Right lung (tissue), 5 donors: ENCODE data around the gene TOP2A. TPM values are rescaled to one million over a fixed set of nuclear protein-coding genes. Genes with fewer than 3 reads are reported as not detected.
"Not testable (repeated sequence)": the region's sequence is repeated elsewhere in the genome, so short reads cannot be mapped to it uniquely, and the experiment has no call there.

Source experiments
- DNase-seq, 2 donors: peaks; one replicate each; pipeline ENCODE4 v3.0.0-alpha.2; 2013
- polyA plus RNA-seq, 5 donors: library from polyadenylated mRNA; unstranded; fragments of 120-200 nt; gene quantifications; one replicate each; pipeline versions ENCODE4 v1.2.1 to v1.2.3, GENCODE V29; 2013; ENCODE audit warnings: inconsistent platforms in 1 of 5, low replicate concordance in 1 of 5; ENCODE audit not compliant: insufficient read length in 5 of 5, insufficient read depth in 1 of 5

The TOP2A gene
- polyA plus RNA-seq, 5 donors = 106 to 344 (median 189) TPM

DNA sequence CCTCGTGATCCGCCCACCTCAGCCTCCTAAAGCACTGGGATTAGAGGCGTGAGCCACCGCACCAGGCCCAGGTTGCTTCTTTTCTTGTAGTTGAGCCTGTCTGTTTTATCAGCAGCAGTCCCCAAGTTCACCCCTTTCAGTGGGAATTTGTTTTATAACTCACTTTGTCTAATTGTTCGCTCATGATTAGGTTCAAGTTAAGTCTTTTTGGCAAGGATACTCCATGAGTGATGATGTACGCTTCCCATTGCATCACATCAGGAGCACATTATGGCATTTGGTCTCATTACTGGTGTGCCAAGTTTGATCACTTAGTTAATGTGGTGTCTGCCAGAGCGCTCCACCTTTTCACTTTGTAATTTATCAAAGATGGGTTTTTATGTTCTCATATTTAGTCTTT, 38.7 kb downstream of the TOP2A start:
- DNase-seq = no peak

DNA sequence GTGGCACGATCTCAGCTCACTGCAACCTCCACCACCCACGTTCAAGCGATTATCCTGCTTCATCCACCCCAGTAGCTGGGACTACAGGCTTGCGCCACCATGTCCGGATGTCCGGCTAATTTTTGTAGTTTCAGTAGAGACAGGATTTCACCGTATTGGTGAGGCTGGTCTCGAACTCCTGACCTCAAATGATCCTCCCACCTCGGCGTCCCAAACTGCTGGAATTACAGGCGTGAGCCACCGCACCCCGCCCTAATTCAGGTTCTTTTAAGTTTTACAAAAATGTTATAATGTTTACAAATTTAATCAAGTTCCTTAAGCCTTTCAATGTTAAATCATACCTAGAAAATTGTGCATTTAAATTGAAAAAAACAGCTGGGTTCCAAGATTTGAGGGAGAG, 39.9 kb downstream of the TOP2A start:
- DNase-seq = no peak

DNA sequence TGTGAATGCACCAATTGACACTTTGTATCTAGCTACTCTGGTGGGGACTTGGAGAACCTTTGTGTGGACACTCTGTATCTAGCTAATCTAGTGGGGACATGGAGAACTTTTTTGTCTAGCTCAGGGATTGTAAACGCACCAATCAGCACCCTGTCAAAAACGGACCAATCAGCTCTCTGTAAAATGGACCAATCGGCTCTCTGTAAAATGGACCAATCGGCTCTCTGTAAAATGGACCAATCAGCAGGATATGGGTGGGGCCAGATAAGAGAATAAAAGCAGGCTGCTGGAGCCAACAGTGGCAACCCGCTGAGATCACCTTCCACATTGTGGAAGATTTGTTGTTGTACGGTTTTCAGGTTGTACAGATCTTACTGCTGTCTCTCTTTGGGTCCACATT, 41.2 kb downstream of the TOP2A start:
- not testable (repeated sequence) for DNase-seq

DNA sequence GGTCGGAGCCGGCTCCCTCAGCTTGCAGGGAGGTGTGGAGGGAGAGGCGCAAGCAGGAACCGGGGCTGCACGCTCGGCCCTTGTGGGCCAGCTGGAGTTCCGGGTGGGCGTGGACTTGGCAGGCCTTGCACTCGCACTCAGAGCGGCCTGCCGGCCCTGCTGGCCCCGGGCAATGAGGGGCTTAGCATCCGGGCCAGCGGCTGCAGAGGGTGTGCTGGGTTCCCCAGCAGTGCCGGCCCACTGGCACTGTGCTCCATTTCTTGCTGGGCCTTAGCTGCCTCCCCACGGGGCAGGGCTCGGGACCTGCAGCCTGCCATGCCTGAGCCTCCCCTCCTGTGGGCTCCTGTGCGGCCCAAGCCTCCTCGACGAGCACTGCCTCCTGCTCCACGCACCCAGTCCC, 41.9 kb downstream of the TOP2A start:
- DNase-seq = not testable (repeated sequence)

DNA sequence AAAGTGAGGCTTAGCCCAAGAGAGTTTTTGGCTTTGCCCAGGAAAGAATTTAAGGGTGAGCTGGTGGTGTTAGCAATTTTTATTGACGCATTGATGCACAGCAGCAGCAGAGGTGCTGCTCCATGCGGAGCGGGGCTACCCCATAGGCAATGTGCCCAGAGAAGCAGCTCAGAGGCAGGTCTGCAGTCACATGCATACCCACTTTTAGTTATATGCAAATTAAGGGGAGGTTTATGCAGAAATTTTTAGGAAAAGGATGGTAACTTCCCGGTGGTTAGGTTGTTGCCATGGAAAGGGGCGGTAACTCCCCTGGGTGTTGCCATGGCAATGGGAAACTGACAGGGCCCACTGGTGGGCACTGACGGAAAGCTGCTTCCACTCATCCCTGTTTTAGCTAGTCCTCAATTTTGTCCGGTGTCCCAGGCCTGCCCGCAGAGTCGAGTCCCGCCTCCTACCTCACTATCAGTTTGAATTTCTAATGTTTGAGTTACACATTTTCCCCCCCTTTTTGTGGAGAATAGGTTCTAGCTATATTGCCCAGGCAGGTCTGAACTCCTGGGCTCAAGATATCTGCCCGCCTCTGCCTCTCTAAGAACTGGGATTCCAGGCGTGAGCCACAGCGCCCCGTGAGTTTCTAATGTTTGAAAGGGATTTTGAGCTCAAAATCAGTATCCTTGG, 42.7 kb downstream of the TOP2A start:
- DNase-seq = no peak

DNA sequence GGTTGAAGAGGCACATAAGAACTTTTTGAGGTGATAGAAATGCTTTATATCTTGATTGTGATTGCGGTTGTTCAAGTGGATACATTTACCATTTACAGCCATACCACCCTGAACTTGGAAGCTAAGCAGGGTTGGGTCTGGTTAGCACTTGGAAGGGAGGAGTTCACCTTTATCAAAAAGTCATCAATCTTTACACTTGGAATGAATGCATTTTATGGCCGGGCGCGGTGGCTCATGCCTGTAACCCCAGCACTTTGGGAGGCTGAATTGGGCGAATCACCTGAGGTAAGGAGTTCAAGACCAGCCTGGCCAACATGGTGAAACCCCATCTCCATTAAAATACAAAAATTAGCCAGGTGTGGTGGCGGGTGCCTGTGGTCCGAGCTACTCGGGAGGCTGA, 43.7 kb downstream of the TOP2A start:
- no peak for DNase-seq

DNA sequence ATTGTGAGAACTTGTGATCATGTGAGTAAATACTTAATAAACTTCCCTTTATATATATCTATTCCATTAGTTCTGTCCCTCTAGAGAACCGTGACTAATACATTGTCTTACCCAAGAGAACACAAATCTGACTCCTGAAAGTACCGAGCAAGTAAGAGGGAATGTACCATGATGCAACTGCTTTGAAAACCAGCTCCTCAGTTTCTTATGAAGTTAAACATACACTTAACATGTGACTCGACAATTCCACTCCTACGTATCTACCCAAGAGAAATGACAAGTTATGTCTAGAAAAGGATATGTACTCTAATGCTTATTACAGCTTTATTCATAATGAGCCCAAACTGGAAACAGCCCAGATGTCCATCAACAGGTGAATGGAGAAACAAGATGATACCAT, 44.4 kb downstream of the TOP2A start:
- DNase-seq = no peak

DNA sequence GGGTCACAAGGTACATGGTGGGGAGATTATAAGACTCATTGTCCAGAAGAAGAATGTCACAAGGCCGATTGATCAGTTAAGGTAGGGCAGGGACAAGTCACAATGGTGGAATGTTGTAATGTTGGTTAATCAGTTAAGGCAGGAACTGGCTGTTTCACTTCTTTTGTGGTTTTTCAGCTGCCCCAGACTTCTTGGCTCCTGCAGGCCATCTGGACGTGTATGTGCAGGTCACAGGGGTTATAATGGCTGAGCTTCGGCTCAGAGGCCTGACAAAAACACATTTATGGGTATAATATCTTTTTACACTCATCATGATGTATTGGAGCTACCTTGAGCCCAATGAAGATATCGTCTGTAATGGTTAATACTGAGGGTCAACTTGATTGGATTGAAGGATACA, 45.1 kb downstream of the TOP2A start:
- not testable (repeated sequence) for DNase-seq

DNA sequence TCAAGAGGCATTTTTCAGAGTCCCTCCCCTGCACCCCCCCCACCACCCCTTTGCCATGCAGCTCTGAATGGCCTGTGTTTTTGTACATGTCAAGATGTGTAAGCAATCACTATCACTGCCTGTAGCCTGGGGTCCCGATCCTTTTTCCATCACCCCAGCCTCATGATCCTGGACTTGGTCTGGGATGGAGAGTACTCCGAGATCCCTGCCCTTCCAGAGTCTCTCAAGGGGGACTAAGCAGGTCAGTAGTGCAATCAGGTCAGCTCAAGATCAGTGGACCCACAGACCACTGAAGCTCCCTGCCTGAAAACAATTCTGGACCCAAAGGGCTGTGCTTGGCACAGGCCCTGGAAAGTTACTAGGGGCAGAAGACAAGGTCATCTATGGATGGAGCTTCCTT, 45.7 kb downstream of the TOP2A start:
- DNase-seq = no peak

DNA sequence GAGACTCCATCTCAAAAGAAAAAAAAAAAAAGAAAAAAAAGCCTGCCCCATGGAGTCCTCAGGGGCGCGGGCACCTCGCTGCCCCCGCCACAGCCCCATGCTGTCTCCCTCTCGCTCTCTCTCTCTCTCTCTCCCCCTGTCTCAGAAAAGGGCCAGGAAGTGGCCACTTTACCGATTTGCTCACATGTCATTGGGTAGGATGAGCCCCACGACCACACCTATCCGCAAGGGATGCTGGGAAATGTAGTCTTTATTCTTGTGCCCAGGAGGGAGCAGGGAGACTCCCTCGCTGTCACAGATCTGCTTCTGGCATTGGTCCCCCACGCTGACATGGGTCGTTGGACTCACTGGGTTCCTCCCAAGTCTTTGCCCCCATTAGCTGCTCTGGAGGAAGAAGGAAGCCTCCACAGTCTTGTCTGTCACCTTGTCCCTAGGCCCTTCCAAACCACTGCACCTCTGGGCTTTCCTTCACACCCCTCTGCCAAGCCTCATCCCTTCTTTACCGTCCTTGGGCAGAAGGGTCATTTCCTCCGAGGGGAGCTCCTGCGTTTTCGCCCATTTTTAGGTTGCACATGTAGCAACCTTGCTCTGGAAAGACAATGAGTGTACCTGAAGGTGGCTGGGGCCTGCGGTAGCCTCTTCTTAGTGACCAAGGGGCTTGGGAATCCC, 46.3 kb downstream of the TOP2A start:
- DNase-seq = no peak

DNA sequence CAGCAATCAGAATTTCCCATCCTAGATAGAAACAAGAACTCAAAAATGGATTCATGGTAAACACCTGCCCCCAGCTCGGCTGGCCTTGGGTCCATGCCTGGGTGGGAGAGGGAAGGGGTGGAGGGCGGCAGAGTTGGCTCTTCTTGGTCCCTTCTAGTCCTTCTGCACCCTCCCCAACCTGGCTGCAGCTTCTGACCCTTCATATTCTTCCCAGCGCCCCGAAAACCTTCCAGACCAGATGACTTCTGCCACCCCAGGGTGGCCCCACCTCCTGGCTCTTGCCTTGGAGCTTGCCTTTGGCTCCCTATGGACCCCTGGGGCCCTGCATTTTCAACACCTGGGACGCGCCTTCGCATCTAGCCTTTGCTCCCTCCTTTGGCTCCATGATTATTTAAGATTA, 47.8 kb downstream of the TOP2A start:
- DNase-seq = no peak

DNA sequence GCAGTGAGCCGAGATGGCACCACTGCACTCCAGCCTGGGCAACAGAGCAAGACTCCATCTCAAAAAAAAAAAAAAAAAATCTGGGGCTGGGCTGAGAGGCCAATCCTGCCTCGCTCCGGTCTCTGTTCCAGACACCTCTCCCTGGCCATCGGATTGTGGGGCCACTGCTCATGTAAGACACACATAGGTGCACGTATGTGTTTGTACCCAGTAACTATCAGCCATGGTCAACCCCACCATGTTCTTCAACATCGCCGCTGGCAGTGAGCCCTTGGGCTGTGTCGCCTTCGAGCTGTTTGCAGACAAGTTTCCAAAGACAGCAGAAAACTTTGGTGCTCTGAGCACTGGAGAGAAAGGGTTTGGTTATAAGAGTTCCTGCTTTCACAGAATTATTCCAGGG, 50.0 kb downstream of the TOP2A start:
- DNase-seq = not testable (repeated sequence)

DNA sequence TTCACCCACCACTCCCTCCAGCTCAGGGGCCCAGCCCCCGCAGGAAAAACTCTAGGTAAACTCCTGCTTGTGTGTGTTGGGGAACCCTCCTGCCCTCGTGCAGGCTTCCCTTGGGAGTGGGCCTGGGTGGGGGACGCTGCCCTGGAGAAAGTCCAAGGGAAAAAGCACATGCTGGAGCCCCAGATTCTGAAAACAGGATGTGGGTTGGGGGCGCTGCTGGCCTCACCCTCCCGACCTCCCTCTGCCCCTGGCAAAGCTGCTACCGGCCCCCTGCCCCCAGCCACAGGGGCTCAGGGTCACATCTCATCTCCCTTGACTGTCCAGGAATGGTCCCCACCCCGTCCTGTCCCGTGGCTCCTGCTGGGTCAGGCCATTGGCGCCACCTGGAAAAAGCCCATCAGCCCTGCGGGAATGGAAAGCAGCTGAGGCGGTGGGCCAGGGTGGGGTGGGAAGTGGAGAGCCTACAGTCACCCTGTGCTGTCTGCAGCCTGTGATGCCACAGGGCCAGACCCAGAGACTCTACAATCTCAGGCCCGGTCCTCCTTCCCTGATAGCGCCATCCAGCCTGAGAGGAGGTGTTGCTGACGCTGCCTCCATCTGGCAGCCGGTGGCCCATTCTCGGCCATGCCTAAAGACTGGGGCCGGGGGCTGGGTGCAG, 50.7 kb downstream of the TOP2A start:
- no peak for DNase-seq

DNA sequence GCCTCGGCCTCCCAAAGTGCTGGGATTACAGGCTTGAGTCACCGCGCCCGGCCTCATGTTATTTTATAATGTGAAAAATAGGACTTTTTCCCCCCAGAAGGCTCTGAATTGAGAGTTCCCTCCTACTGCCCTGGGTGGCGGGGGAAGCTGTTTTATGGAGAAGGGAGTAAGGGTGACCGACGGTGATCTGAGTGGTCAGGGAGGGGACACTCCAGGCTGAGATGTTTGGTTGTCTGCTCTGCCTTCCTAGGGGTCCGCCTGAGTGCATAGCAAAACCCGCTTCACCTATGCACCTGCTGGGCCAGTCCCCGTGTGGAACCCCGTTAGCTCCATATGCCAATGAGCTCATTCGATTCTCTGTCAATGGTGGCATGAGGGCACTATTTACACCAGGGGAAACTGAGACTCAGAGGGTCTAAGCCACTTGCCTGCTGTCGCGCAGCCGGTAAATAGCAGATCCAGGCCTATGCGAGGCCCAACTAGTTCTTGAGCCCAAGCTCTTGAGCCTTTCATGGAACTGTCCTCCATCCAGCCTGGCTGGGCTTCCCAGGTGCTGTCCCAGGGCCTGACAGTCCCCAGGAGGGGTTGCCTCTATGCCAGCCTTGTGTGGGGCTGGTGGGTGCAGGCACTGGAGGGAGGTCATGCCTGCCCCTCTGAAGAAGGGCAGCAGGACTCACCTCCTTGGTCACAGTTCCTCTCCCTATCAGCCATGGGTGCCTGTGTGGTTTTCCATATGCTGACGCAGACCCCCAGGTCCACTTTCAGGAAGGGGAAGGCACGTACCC, 51.4 kb downstream of the TOP2A start:
- no peak for DNase-seq

DNA sequence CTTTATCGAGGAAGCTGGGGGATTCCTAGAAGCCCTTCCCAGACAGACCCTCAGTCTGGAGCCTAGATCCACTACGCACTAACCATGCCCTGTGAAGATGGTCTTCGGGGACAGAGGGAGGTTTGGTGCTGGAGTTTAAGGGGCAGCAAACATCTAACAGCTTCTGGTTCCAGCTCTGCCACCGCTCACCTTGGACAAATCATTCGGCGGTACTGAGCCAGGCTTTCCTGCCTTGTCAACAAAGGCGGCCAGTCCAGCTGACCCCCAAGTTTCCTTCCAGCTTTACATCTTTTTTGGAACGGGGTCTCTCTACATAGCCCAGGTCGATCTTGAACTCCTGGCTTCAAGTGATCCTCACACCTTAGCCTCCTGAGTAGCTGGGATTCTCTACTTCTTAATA, 52.8 kb downstream of the TOP2A start:
- DNase-seq = no peak

DNA sequence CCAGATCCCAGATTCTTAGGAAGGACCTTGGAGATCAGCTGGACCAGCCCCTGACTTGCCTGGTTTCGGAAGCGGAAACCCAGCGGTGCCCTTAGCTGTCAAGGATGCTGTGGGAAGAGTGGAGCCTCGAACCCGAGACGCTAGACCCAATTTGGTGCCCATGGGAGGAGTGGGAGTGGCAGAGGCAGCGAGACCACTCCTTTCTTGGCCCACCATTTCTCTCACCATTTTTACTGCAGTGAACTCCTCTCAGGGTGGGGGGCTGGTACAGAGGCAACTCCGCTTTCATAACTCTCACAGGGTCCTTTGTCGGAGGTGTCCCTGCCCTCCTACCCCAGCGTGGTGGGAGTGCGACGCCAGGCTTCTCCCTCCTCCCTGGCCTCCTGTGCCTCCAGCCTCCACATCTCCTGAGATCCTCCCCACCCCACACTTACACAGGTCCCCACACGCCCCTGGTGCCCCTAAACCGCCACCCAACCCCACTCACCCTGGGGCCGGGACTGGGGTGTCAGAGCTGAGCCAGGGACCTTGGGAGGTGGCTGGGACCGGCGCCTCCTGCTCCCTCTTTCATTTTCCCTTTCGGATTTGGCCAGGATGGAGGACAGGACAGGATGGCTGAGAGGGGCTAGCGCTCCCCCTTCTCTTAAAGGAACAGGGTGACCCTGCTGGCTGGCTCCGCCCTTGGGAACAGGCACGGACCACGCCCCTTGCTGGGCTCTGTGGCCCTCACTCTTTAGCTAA, 53.4 kb downstream of the TOP2A start, which contains the start of gene GJD3:
Gene GJD3 (minus strand): TSS at position 617 of the 741 bp plus-strand sequence. CDS start 922 bp downstream, outside the sequence.
- DNase-seq = no peak

DNA sequence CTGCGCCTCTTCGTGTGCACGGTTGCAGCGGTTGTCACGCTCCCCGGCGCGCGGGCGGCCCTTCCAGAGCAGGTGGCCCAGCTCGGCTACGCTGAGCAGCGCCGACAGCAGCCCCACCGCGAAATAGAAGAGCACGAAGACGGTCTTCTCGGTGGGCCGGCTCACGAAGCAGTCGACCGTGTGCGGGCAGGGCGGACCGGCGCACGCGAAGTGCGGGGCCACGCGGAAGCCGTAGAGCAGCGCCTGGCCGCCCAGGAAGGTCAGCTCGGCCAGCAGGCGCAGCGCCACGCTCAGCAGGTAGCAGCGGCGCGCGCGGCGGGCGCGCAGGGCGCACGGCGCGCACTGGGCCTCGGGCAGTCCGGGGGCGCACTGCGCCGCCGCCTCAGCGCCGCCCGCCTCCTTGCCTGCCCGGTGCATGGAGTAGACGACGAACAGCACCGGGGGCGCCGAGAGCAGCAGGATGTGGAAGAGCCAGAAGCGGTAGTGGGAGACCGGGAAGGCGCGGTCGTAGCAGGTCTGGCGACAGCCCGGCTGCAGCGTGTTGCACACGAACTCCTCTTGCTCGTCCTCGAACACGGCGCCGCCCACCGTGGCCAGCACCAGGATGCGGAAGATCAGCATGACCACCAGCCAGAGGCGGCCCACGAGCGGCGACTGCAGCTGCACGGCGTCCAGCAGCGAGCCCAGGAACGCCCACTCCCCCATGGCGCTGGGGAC, 54.4 kb downstream of the TOP2A start:
- DNase-seq = no peak

DNA sequence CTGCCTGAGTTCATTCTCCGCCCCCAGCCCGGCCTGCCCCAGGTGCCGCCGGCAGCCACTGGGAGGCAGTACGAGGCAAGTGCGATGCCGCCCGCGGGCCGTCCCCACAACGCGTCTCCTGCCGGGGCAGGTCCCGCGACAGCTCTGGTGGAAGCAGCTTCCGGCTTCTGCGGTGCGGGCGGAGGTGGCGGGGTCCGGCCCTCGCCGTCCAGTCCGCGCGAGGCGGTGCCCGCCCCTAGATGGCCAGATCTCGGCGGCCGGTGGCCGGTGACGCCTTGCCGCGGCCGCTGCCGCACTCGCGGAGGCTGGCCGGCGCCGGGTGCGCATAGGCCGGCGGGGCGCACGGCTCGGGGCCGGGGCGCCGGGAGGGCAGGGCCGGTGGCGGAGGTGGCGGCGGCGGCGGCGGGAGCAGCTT, 55.0 kb downstream of the TOP2A start:
- DNase-seq = no peak

DNA sequence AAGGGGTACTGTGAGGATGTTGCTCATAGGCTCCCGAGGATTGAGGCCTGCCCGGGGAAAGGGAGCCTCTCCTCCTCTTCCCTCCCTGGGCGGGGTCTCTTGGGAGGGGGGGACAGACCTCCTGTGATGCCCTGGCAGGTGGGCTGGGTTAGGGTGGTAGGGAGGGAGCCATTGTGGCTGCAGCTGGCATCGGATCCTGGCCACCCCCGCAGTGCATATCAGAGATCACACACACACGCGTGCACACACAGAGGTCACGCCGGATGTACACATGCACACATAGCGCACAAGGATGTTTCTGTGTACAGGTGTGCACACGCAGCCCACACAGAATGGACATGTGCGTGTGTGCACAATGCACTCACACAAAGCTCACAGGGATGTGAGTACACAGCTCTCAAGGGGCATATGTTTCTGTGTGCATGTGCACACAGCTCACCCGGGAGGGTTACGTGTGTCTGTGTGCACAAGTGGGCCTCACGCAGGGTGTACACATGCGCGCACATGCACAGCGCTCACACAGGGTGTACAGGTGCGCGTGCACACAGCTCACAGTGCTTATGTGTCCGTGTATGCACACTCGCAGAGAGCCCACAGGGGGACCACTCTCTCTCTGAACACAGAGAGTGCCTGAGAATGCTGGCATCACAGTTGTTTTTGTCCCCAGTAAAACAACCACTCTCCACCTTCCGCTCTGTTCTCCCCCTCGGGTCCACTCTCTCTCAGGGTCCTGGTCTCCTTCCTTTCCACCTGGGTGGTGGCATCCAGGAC, 55.6 kb downstream of the TOP2A start:
- DNase-seq = no peak
